OCI-LY7 (cell line): ENCODE data around the gene CPNE1. TPM values are rescaled to one million over a fixed set of nuclear protein-coding genes. Genes with fewer than 3 reads are reported as not detected.

ENCODE experiments used
- BruUV-seq: library from RNA; stranded (reverse); fragments of 400-500 nt; replicated peaks from 2 replicates; lab custom pipeline; 2021; lab: Mats Ljungman, UMichigan
- CTCF ChIA-PET: fragments of 300-600 bp; sonication (Branson Sonifier 250); formaldehyde crosslinking; loops from one replicate; lab custom pipeline; 2022; ENCODE audit warnings: antibody characterized with exemption; ENCODE audit not compliant: unreplicated experiment; lab: Charles Lee
- POLR2A ChIA-PET: fragments of 300-600 bp; sonication (Branson Sonifier 250); formaldehyde crosslinking; loops from one replicate; lab custom pipeline; 2022; ENCODE audit warnings: antibody characterized with exemption; lab: Charles Lee
- DNase-seq: peaks from one replicate; pipeline ENCODE4 v3.0.0-alpha.2; 2015; ENCODE audit warnings: low spot score
- H2AFZ ChIP-seq: fragments of 200-600 bp; sonication (generic), shearing (Covaris generic); 2 replicates; pipeline ENCODE4 v1.6.1; 2014; ENCODE audit warnings: mild to moderate bottlenecking, antibody characterized with exemption, low read length, moderate library complexity
- H3K27ac ChIP-seq: fragments of 200-600 bp; sonication (generic); 2 replicates; pipeline ENCODE4 v1.5.1; 2014; ENCODE audit warnings: mixed run types, low read depth, mild to moderate bottlenecking, moderate library complexity, low read length, inconsistent platforms; ENCODE audit not compliant: poor library complexity, severe bottlenecking
- H3K36me3 ChIP-seq: fragments of 200-600 bp; sonication (generic); 2 replicates; pipeline ENCODE4 v1.6.1; 2014; ENCODE audit warnings: mild to moderate bottlenecking, antibody characterized with exemption, low read length, moderate library complexity, mixed read lengths; ENCODE audit not compliant: insufficient read depth
- H3K4me1 ChIP-seq: fragments of 200-600 bp; sonication (generic); 2 replicates; pipeline ENCODE4 v1.5.1; 2014; ENCODE audit warnings: mild to moderate bottlenecking, low read length; ENCODE audit not compliant: insufficient read depth, poor library complexity, severe bottlenecking
- H3K4me2 ChIP-seq: fragments of 200-600 bp; sonication (generic); 2 replicates; pipeline ENCODE4 v1.6.1; 2014; ENCODE audit warnings: mild to moderate bottlenecking, low read length
- H3K4me3 ChIP-seq: fragments of 200-600 bp; sonication (generic); 2 replicates; pipeline ENCODE4 v1.5.1; 2014; ENCODE audit warnings: mild to moderate bottlenecking, low read depth, low read length; ENCODE audit not compliant: poor library complexity, severe bottlenecking
- H3K79me2 ChIP-seq: fragments of 200-600 bp; sonication (generic); 2 replicates; pipeline ENCODE4 v1.6.1; 2016; ENCODE audit warnings: low read depth, mild to moderate bottlenecking, low read length, moderate library complexity, mixed read lengths; ENCODE audit not compliant: insufficient read depth
- H3K9me2 ChIP-seq: fragments of 200-600 bp; sonication (generic); 2 replicates; pipeline ENCODE4 v1.6.1; 2016; ENCODE audit warnings: mild to moderate bottlenecking, low read length, mixed read lengths; ENCODE audit not compliant: insufficient read depth
- H3K9me3 ChIP-seq: fragments of 200-600 bp; sonication (generic); 2 replicates; pipeline ENCODE4 v1.6.1; 2014; ENCODE audit warnings: mild to moderate bottlenecking, mixed run types, low read length, mixed read lengths
- H4K20me1 ChIP-seq: fragments of 200-600 bp; sonication (generic); 2 replicates; pipeline ENCODE4 v1.6.1; 2014; ENCODE audit warnings: mild to moderate bottlenecking, antibody characterized with exemption, low read length, moderate library complexity, mixed read lengths; ENCODE audit not compliant: insufficient read depth
- EZH2phosphoT487 ChIP-seq: fragments of 200-600 bp; sonication (generic); IDR thresholded peaks from 2 replicates; pipeline ENCODE4 v1.6.1; 2018; ENCODE audit warnings: low read depth, borderline replicate concordance, mild to moderate bottlenecking, mixed run types, antibody characterized with exemption, low read length, moderate library complexity, mixed read lengths
- intact Hi-C: fragments of 100-400 bp; cut with micrococcal nuclease; formaldehyde crosslinking; loops from one replicate; pipeline ENCODE4 v1.10.0; 2022; ENCODE audit not compliant: unreplicated experiment
- total RNA-seq, 2 experiments: library from RNA; depleted of rRNA in 1 of 2; stranded (reverse); fragments of >200 nt in 1 of 2; shearing (Covaris generic) in 1 of 2; gene quantifications; 2 replicates each; pipeline ENCODE4 v1.2.3, GENCODE V29; 2014 to 2022
- TF ChIP-seq, protein P1 (sequence below): fragments of 200-600 bp; sonication (generic); conservative IDR thresholded peaks from 2 replicates; pipeline ENCODE4 v1.5.1; 2014; ENCODE audit warnings: mild to moderate bottlenecking, antibody characterized with exemption, low read length, moderate library complexity, mixed read lengths

Gene CPNE1
- total RNA-seq, 2 experiments from 2014 or later, result 83.3 to 202 TPM

DNA sequence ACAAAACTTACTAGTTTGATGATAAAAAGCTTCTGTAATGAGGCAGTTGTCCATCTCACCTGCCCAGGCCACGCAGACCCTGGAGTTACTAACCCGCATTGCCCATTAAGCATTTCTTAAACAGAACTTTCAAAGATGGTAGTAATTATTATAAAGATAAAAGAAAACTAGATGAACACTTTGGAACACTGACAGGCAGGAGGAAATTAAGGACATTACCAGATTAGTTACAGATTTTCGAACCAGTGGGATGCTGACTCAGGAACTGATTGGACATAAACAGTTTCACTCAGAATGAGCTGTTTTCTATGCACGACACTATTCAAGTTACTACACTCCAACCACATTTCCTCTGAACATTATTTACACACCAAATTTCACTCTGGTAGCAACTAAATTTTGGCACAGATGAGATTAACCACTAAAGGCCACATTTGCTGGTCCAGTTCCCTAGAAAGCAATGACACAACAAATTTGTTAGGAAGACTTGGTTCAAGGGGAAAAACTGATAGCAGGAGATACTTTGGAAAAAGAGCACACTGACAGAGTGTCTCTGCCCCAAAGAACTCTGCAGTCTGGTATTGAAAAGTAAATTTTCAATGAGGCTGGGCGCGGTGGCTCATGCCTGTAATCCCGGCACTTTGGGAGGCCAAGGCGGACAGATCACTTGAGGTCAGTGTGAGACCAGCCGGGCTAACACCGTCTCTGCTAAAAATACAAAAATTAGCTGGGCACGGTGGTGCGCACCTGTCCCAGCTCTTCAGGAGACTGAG is 37.5 kb upstream of the CPNE1 start:
- H3K79me2 ChIP-seq, result peaks cover 44% of the 10 kb centered on the region
- peaks cover 67% of the 10 kb centered on the region for H3K36me3 ChIP-seq
- DNase-seq, result no peak
- no TSS peak for BruUV-seq
- intact Hi-C loops, result loop anchor here (5.0 kb wide), 1 partner anchor 35 kb away; no protein-coding TSS in a partner anchor
- no peak overlapping the region for H3K27ac ChIP-seq
- TF ChIP-seq EZH2phosphoT487, result no peak
- TF ChIP-seq, protein P1, sequence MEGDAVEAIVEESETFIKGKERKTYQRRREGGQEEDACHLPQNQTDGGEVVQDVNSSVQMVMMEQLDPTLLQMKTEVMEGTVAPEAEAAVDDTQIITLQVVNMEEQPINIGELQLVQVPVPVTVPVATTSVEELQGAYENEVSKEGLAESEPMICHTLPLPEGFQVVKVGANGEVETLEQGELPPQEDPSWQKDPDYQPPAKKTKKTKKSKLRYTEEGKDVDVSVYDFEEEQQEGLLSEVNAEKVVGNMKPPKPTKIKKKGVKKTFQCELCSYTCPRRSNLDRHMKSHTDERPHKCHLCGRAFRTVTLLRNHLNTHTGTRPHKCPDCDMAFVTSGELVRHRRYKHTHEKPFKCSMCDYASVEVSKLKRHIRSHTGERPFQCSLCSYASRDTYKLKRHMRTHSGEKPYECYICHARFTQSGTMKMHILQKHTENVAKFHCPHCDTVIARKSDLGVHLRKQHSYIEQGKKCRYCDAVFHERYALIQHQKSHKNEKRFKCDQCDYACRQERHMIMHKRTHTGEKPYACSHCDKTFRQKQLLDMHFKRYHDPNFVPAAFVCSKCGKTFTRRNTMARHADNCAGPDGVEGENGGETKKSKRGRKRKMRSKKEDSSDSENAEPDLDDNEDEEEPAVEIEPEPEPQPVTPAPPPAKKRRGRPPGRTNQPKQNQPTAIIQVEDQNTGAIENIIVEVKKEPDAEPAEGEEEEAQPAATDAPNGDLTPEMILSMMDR, result no peak
- peaks cover 8% of the 10 kb centered on the region; the same call in 1 of the 2 replicates for H4K20me1 ChIP-seq
- ChIA-PET POLR2A (interaction anchor here (0.5 to 1.6 kb wide), 3 partner anchors 11 to 69 kb away, joined by 3 to 5 read pairs (median 3); partner anchors contain the start of gene PHF20), CTCF (no interaction called here)
- H2AFZ ChIP-seq, result no peak overlapping the region
- no peak overlapping the region for H3K4me3 ChIP-seq
- H3K9me3 ChIP-seq, result no peaks in the 10 kb centered on the region
- no peaks in the 10 kb centered on the region for H3K9me2 ChIP-seq
- H3K4me2 ChIP-seq, result no peak overlapping the region
- H3K4me1 ChIP-seq, result peaks cover 23% of the 10 kb centered on the region

DNA sequence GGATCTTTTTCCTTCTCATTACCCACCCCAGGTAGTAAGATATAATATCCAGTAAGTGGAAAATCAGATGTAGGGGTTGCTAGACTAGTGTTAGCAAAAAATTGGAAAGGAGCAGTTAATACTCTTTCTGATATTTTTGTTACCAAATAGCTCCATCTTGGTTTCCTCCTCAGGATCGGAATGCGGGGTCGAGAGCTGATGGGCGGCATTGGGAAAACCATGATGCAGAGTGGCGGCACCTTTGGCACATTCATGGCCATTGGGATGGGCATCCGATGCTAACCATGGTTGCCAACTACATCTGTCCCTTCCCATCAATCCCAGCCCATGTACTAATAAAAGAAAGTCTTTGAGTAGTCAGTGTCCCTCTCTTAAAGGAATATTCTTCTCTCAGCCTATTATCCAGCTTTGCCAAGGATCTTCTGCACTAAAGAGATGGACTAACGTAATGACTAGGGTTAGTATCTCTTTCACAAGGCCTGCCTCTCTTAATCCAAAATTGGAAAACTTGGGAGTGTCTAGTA is 36.0 kb upstream of the CPNE1 start:
- Histone ChIP-seq H3K9me3 (no peaks in the 10 kb centered on the region), H3K79me2 (peaks cover 35% of the 10 kb centered on the region; the same call in 1 of the 2 replicates), H3K9me2 (no peaks in the 10 kb centered on the region), H3K36me3 (peaks cover 62% of the 10 kb centered on the region), H3K4me1 (peaks cover 23% of the 10 kb centered on the region), H3K4me2 (peak overlapping the region; percentile 74), H3K27ac (peak overlapping the region; percentile 74), H2AFZ (no peak overlapping the region), H3K4me3 (peak overlapping the region; percentile 87), H4K20me1 (peaks cover 4% of the 10 kb centered on the region; the same call in 1 of the 2 replicates)
- no peak for DNase-seq
- ChIA-PET POLR2A (interaction anchor here (0.6 to 1.8 kb wide), 4 partner anchors 9 to 130 kb away, joined by 3 to 7 read pairs (median 4); partner anchors contain the start of gene SPAG4), CTCF (interaction anchor here (0.6 kb wide), 1 partner anchor 99 kb away, joined by 3 read pairs; no protein-coding TSS in a partner anchor)
- intact Hi-C loops, result loop anchor here (5.0 kb wide), 1 partner anchor 37 kb away; no protein-coding TSS in a partner anchor
- BruUV-seq, result no TSS peak
- TF ChIP-seq EZH2phosphoT487, result no peak
- TF ChIP-seq, protein P1, result no peak
